GM21528 (cell line): ENCODE measurements around the gene TFEC.
"Not testable (repeated sequence)": the region's sequence is repeated elsewhere in the genome, so short reads cannot be mapped to it uniquely, and the experiment has no call there.

Source experiments
- ATAC-seq: cut with Tn5 transposase; IDR thresholded peaks from one replicate; pipeline ENCODE4 v1.9.1; 2021; ENCODE audit warnings: mild to moderate bottlenecking, moderate library complexity; ENCODE audit not compliant: unreplicated experiment, low FRiP score

Gene TFEC

GRCh38 chr7:116030651-116031276 is at the start of gene TFEC:
Gene TFEC (minus strand): TSS chr7:116030763. CDS start chr7:115984441, 46,322 bp downstream.
- no peak for ATAC-seq

GRCh38 chr7:116075351-116076145 is 45.0 kb upstream of the TFEC start:
- no peak for ATAC-seq

- no peak for ATAC-seq
These were observed 41.1 kb upstream of the TFEC start for GRCh38 chr7:116071629-116072028.

GRCh38 chr7:116064179-116064578 is 33.6 kb upstream of the TFEC start:
- no peak for ATAC-seq

GRCh38 chr7:116062666-116063065 is 32.1 kb upstream of the TFEC start:
- ATAC-seq: no peak

GRCh38 chr7:116052006-116052405 is 21.4 kb upstream of the TFEC start:
- no peak for ATAC-seq

GRCh38 chr7:116047261-116047660 is 16.7 kb upstream of the TFEC start:
- not testable (repeated sequence) for ATAC-seq

- no peak for ATAC-seq
These were observed 15.0 kb upstream of the TFEC start for GRCh38 chr7:116045532-116045931.

- ATAC-seq: peak; percentile 96
These were observed 11.1 kb upstream of the TFEC start for GRCh38 chr7:116041615-116042014.

- no peak for ATAC-seq
These were observed 6.8 kb upstream of the TFEC start for GRCh38 chr7:116037401-116037800.

- ATAC-seq: no peak
These were observed 3.8 kb upstream of the TFEC start for GRCh38 chr7:116034411-116034810.

GRCh38 chr7:116032886-116033285 is 2.3 kb upstream of the TFEC start:
- no peak for ATAC-seq

GRCh38 chr7:116028787-116029186 is 1.8 kb downstream of the TFEC start:
- peak; percentile 78 for ATAC-seq

GRCh38 chr7:116027786-116028185 is 2.8 kb downstream of the TFEC start:
- no peak for ATAC-seq

- ATAC-seq: no peak
These were observed 5.4 kb downstream of the TFEC start for GRCh38 chr7:116024826-116025809.

- no peak for ATAC-seq
These were observed 9.3 kb downstream of the TFEC start for GRCh38 chr7:116021237-116021636.

GRCh38 chr7:116018731-116019130 is 11.8 kb downstream of the TFEC start:
- no peak for ATAC-seq

- no peak for ATAC-seq
These were observed 16.9 kb downstream of the TFEC start for GRCh38 chr7:116013675-116014074.

- no peak for ATAC-seq
These were observed 19.0 kb downstream of the TFEC start for GRCh38 chr7:116011584-116011983.

GRCh38 chr7:116004762-116005161 is 25.8 kb downstream of the TFEC start:
- ATAC-seq: not testable (repeated sequence)

GRCh38 chr7:115997221-115997620 is 33.3 kb downstream of the TFEC start:
- ATAC-seq: no peak
